K562 (cell line): ENCODE measurements around the gene ATAD3C. TPM values are rescaled to one million over a fixed set of nuclear protein-coding genes. Genes with fewer than 3 reads are reported as not detected.

Source experiments
- CBX8 ChIP-seq: fragments of 200-600 bp; sonication (generic); IDR thresholded peaks from 2 replicates; pipeline ENCODE4 v1.6.1; 2012; ENCODE audit warnings: borderline replicate concordance, mixed run types, low read depth, mild to moderate bottlenecking, moderate library complexity, mixed read lengths, low read length, control low read depth, inconsistent platforms; ENCODE audit not compliant: poor library complexity, severe bottlenecking; ENCODE audit errors: extremely low read depth
- GABPB2 ChIP-seq: fragments of 250-450 bp; sonication (Bioruptor Pico); conservative IDR thresholded peaks from 2 replicates; pipeline ENCODE4 v1.5.1; 2021; ENCODE audit warnings: mild to moderate bottlenecking
- HEY1 ChIP-seq: fragments of 250-450 bp; sonication (Bioruptor Pico); IDR thresholded peaks from 2 replicates; pipeline ENCODE4 v1.5.0; 2020; ENCODE audit warnings: mild to moderate bottlenecking, moderate library complexity, borderline replicate concordance
- JUNB ChIP-seq: fragments of 450-650 bp; formaldehyde crosslinking; conservative IDR thresholded peaks from 2 replicates; pipeline ENCODE4 v1.4.0; 2020; ENCODE audit warnings: mild to moderate bottlenecking
- MEIS2 ChIP-seq: fragments of 450-650 bp; IDR thresholded peaks from 2 replicates; pipeline ENCODE4 v1.6.1; 2014; ENCODE audit warnings: mild to moderate bottlenecking; ENCODE audit not compliant: partially characterized antibody
- NRF1 ChIP-seq, 2 experiments: fragments of 450-650 bp; IDR thresholded peaks in 1 of 2; conservative IDR thresholded peaks in 1 of 2; 2 replicates each; pipeline ENCODE4 v1.6.1; 2014; ENCODE audit warnings: mild to moderate bottlenecking in 2 of 2
- RB1 ChIP-seq: fragments of 450-650 bp; IDR thresholded peaks from 2 replicates; pipeline ENCODE4 v1.6.1; 2017; ENCODE audit warnings: low read depth, mild to moderate bottlenecking
- RUNX1 ChIP-seq: sonication (generic); IDR thresholded peaks from 2 replicates; pipeline ENCODE4 v1.6.1; 2016; ENCODE audit warnings: antibody characterized with exemption, low read depth
- SMAD2 ChIP-seq: fragments of 150-350 bp; IDR thresholded peaks from 2 replicates; pipeline ENCODE4 v1.6.1; 2014; ENCODE audit warnings: low read depth, mild to moderate bottlenecking, low read length
- SMAD4 ChIP-seq: fragments of 250-450 bp; sonication (Bioruptor Pico); conservative IDR thresholded peaks from 2 replicates; pipeline ENCODE4 v1.8.0; 2021; ENCODE audit warnings: inconsistent platforms, mild to moderate bottlenecking, moderate library complexity
- STAT5A ChIP-seq: IDR thresholded peaks from 2 replicates; pipeline ENCODE4 v1.6.1; 2012; ENCODE audit warnings: low read length, inconsistent platforms, borderline replicate concordance
- TAF15 ChIP-seq: fragments of 200-400 bp; formaldehyde crosslinking; IDR thresholded peaks from 2 replicates; pipeline ENCODE4 v1.6.1; 2017; ENCODE audit warnings: mild to moderate bottlenecking, low read depth, low read length, moderate library complexity
- TEAD4 ChIP-seq, 2 experiments: sonication (generic) in 1 of 2; formaldehyde crosslinking in 1 of 2; IDR thresholded peaks; 2 replicates each; pipeline versions ENCODE4 v1.6.1 to v1.8.0; 2012 to 2022; ENCODE audit warnings: borderline replicate concordance in 1 of 2, inconsistent platforms in 1 of 2, low read length in 1 of 2, mild to moderate bottlenecking in 1 of 2, missing genetic modification reagents in 1 of 2
- TSC22D4 ChIP-seq: fragments of 450-650 bp; IDR thresholded peaks from 2 replicates; pipeline ENCODE4 v1.6.1; 2016; ENCODE audit warnings: missing genetic modification characterization, missing biosample characterization, control low read depth
- ZNF217 ChIP-seq: sonication (generic); formaldehyde crosslinking; IDR thresholded peaks from 2 replicates; pipeline ENCODE4 v1.8.0; 2022; ENCODE audit warnings: mild to moderate bottlenecking, missing genetic modification reagents
- ZNF668 ChIP-seq: fragments of 250-450 bp; sonication (Bioruptor Pico); IDR thresholded peaks from 2 replicates; pipeline ENCODE4 v1.8.0; 2022; ENCODE audit warnings: mild to moderate bottlenecking, inconsistent platforms
- ZNF75A ChIP-seq: fragments of 450-650 bp; formaldehyde crosslinking; IDR thresholded peaks from 2 replicates; pipeline ENCODE4 v1.4.0; 2020; ENCODE audit warnings: mild to moderate bottlenecking
- polyA plus RNA-seq, 8 experiments: library from polyadenylated mRNA; depleted of rRNA in 4 of 8; stranded (reverse) in 5 of 8; unstranded in 3 of 8; fragments of >200 nt; fragmentation: Nextera tagmentation in 2 of 8; fragmentation: Illumina TruSeq in 1 of 8; extraction: Ambion mirVana in 2 of 8; extraction: Trizol in 1 of 8; gene quantifications; 2 replicates each; pipeline versions ENCODE4 v1.2.1 to v1.2.3, GENCODE V29; 2011 to 2014; ENCODE audit warnings: inconsistent platforms in 1 of 8, missing spikeins in 1 of 8
- total RNA-seq, 7 experiments: library from RNA; depleted of rRNA in 6 of 7; stranded (reverse); fragments of >200 nt in 6 of 7; fragmentation: Illumina TruSeq in 2 of 7; extraction: Trizol in 2 of 7; gene quantifications; 2 replicates each; pipeline versions ENCODE4 v1.2.1 to v1.2.3, GENCODE V29; 2011 to 2021; ENCODE audit warnings: low replicate concordance in 1 of 7
- TF ChIP-seq, protein P1 (sequence below): fragments of 450-650 bp; formaldehyde crosslinking; IDR thresholded peaks from 2 replicates; pipeline ENCODE4 v1.4.0; 2020; ENCODE audit warnings: mild to moderate bottlenecking, moderate library complexity
- TF ChIP-seq, protein P2 (sequence below): fragments of 450-650 bp; IDR thresholded peaks from 2 replicates; pipeline ENCODE4 v1.6.1; 2018; ENCODE audit not compliant: partially characterized antibody

ATAD3C gene
- total and polyA plus RNA-seq, 9 of the 15 experiments (the other 6 are each of a cell fraction or from before 2014, with no cell fraction given), result 0.03 to 0.18 TPM; not detected in 7

DNA sequence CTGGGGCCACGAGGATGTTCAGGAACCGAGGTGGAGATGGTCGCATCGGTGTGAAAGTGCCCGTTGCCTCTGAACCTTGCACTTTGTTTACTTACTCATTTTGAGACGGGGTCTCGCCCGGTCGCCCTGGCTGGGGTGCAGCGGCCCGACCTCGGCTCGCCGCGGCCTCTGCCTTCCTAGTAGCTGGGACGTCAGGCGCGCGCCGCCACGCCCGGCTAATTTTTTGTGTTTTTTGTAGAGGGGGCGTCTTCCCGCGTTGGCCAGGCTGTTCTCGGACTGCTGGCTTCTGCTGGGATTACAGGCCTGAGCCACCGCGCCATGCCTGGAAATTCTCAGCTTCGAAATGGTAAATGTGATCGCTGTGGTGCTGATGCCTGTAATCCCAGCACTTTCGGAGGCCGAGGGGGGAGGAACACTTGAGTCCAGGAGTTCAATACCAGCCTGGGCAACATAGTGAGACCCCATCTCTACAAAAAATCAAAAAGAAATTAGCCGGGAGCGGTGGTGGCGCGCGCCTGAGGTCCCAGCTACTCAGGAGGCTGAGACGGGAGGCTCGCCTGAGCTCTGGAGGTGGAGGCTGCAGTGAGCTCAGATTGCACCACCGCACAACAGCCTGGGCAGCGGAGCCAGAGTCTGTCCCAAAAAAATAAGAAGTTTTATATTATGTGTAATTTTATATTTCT lies 41.7 kb upstream of the ATAD3C start (continued):
- TF ChIP-seq MEIS2 (no peak), TSC22D4 (no peak), CBX8 (no peak), NRF1 (conservative IDR thresholded peaks at IDR 0.05 in 1 of 2, IDR thresholded peaks at IDR 0.05 in 1 of 2) (no peak), ZNF668 (CRISPR knock-in tag) (no peak), ZNF217 (CRISPR knock-in tag) (no peak), TAF15 (no peak), RUNX1 (no peak), TEAD4 (IDR thresholded peaks at IDR 0.05; ENCODE audit: low read length) (no peak), TEAD4 (CRISPR knock-in tag; IDR thresholded peaks at IDR 0.05; ENCODE audit: borderline replicate concordance) (0 out of 2 replicates have a peak, but pooled peaks have one; percentile 75), RB1 (no peak), STAT5A (no peak), SMAD4 (no peak), GABPB2 (CRISPR knock-in tag) (no peak), JUNB (CRISPR knock-in tag) (no peak), SMAD2 (no peak), ZNF75A (no peak), HEY1 (CRISPR knock-in tag) (no peak)
- TF ChIP-seq, protein P1, sequence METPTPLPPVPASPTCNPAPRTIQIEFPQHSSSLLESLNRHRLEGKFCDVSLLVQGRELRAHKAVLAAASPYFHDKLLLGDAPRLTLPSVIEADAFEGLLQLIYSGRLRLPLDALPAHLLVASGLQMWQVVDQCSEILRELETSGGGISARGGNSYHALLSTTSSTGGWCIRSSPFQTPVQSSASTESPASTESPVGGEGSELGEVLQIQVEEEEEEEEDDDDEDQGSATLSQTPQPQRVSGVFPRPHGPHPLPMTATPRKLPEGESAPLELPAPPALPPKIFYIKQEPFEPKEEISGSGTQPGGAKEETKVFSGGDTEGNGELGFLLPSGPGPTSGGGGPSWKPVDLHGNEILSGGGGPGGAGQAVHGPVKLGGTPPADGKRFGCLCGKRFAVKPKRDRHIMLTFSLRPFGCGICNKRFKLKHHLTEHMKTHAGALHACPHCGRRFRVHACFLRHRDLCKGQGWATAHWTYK (CRISPR knock-in tag), result no peak
- TF ChIP-seq, protein P2, sequence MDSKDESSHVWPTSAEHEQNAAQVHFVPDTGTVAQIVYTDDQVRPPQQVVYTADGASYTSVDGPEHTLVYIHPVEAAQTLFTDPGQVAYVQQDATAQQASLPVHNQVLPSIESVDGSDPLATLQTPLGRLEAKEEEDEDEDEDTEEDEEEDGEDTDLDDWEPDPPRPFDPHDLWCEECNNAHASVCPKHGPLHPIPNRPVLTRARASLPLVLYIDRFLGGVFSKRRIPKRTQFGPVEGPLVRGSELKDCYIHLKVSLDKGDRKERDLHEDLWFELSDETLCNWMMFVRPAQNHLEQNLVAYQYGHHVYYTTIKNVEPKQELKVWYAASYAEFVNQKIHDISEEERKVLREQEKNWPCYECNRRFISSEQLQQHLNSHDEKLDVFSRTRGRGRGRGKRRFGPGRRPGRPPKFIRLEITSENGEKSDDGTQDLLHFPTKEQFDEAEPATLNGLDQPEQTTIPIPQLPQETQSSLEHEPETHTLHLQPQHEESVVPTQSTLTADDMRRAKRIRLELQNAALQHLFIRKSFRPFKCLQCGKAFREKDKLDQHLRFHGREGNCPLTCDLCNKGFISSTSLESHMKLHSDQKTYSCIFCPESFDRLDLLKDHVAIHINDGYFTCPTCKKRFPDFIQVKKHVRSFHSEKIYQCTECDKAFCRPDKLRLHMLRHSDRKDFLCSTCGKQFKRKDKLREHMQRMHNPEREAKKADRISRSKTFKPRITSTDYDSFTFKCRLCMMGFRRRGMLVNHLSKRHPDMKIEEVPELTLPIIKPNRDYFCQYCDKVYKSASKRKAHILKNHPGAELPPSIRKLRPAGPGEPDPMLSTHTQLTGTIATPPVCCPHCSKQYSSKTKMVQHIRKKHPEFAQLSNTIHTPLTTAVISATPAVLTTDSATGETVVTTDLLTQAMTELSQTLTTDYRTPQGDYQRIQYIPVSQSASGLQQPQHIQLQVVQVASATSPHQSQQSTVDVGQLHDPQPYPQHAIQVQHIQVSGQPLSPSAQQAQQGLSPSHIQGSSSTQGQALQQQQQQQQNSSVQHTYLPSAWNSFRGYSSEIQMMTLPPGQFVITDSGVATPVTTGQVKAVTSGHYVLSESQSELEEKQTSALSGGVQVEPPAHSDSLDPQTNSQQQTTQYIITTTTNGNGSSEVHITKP, result no peak
